Left renal pelvis (tissue), 4 donors: ENCODE results near the gene HIP1R. TPM values are rescaled to one million over a fixed set of nuclear protein-coding genes. Genes with fewer than 3 reads are reported as not detected.

Source experiments
- DNase-seq, 4 donors: peaks; one replicate each; pipeline ENCODE4 v3.0.0-alpha.2; 2013; ENCODE audit warnings: low read depth in 4 of 4, low spot score in 3 of 4
- polyA plus RNA-seq, 4 donors: library from polyadenylated mRNA; unstranded; fragments of 120-200 nt; gene quantifications; one replicate each; pipeline ENCODE4 v1.2.1, GENCODE V29; 2013; ENCODE audit not compliant: insufficient read length in 4 of 4

Gene HIP1R
- polyA plus RNA-seq, 4 donors: 15.6 to 103 (median 60.4) TPM

- no peak for DNase-seq
Observed at GRCh38 chr12:122859303-122860039, 24.2 kb downstream of the HIP1R start.

- DNase-seq: no peak
Observed at GRCh38 chr12:122860040-122860853, 25.0 kb downstream of the HIP1R start.

GRCh38 chr12:122860854-122861586 is 25.8 kb downstream of the HIP1R start:
- DNase-seq: no peak

- DNase-seq: no peak
Observed at GRCh38 chr12:122861587-122861970, 26.3 kb downstream of the HIP1R start.

- no peak for DNase-seq
Observed at GRCh38 chr12:122862110-122862634, 26.9 kb downstream of the HIP1R start.

- DNase-seq: no peak
Observed at GRCh38 chr12:122862872-122863701, 27.8 kb downstream of the HIP1R start.

- DNase-seq: no peak
Observed at GRCh38 chr12:122864894-122865253, 29.6 kb downstream of the HIP1R start.

- no peak for DNase-seq
Observed at GRCh38 chr12:122865268-122866231, 30.3 kb downstream of the HIP1R start.

- no peak for DNase-seq
Observed at GRCh38 chr12:122866379-122866778, 31.1 kb downstream of the HIP1R start.

GRCh38 chr12:122866950-122867607 is 31.8 kb downstream of the HIP1R start:
- DNase-seq: no peak

GRCh38 chr12:122867691-122868461 is 32.6 kb downstream of the HIP1R start:
- no peak for DNase-seq

- no peak for DNase-seq
Observed at GRCh38 chr12:122868471-122869177, 33.4 kb downstream of the HIP1R start.

- DNase-seq: no peak
Observed at GRCh38 chr12:122869207-122869973, 34.1 kb downstream of the HIP1R start.

GRCh38 chr12:122870163-122870842 is 35.0 kb downstream of the HIP1R start:
- no peak for DNase-seq

- no peak for DNase-seq
Observed at GRCh38 chr12:122870867-122871664, 35.8 kb downstream of the HIP1R start.
